ENCODE results near the gene ADAM19.

ADAM19 gene

GRCh38 chr5:157571357-157571827 lies 4.2 kb downstream of the ADAM19 start:
- H3K4me3 ChIP-seq (ENCODE audit: low read length, poor library complexity, severe bottlenecking): peak overlapping the region; percentile 60
- H3K36me3 ChIP-seq (ENCODE audit: insufficient read depth, low read length): no peaks in the 10 kb centered on the region
- H3K79me2 ChIP-seq (ENCODE audit: insufficient read depth, low read length): 0 out of 2 replicates have a peak, but pooled peaks cover 6% of the 10 kb centered on the region

GRCh38 chr5:157570531-157571200 lies 4.9 kb downstream of the ADAM19 start:
- H3K9ac ChIP-seq (ENCODE audit: low read depth, low read length, poor library complexity, severe bottlenecking): peak overlapping the region; percentile 35

More at GRCh38 chr5:157571357-157571827, 4.2 kb downstream of the ADAM19 start:
- H3K9me2 ChIP-seq (replicated peaks; ENCODE audit: low read depth, low read length): no peaks in the 10 kb centered on the region
- H3K4me1 ChIP-seq (ENCODE audit: insufficient read depth, low read length, poor library complexity, severe bottlenecking): peaks cover 21% of the 10 kb centered on the region
- no peaks in the 10 kb centered on the region for H4K20me1 ChIP-seq (ENCODE audit: insufficient read depth, low read length, poor library complexity, severe bottlenecking)
- peak overlapping the region; percentile 74 for H3K4me2 ChIP-seq (ENCODE audit: low read depth, low read length, poor library complexity, severe bottlenecking)
- no peaks in the 10 kb centered on the region for H3K9me3 ChIP-seq (ENCODE audit: insufficient read depth, low read depth, low read length)
- no peak for TF ChIP-seq EZH2phosphoT487 (IDR thresholded peaks at IDR 0.05; ENCODE audit: borderline replicate concordance)
- no peak for TF ChIP-seq CTCF (conservative IDR thresholded peaks at IDR 0.05; ENCODE audit: low read length)
- peak overlapping the region; percentile 35 for H3K9ac ChIP-seq (ENCODE audit: low read depth, low read length, poor library complexity, severe bottlenecking)
- no peaks in the 10 kb centered on the region for H3K27me3 ChIP-seq (ENCODE audit: insufficient read depth, low read length, poor library complexity, severe bottlenecking)
- H2AFZ ChIP-seq (ENCODE audit: low read length): peak overlapping the region; percentile 79; the same call in 1 of the 2 replicates
- H3F3A ChIP-seq (ENCODE audit: low read depth): no peaks in the 10 kb centered on the region

DNA sequence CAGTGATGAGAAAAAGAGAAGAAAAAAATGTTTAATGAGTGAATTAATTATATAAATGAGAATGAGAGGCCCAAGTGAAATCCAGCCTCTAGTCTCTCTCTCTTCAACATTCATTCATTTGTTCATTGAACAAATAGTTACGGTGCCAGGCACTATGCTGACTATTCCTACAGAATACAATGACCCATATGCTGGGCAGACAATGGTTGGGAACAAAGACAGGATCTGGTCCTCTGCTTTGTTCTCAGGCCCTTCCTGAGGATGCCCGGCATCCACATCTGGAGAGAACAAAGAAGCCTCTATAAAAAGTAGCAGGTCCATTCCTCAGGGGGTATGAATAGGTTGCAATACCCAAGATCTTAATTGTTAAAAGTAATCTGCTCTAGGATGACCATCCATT lies 6.9 kb downstream of the ADAM19 start:
- Histone ChIP-seq H3K9ac (ENCODE audit: low read depth, low read length, poor library complexity, severe bottlenecking) (no peak overlapping the region), H2AFZ (ENCODE audit: low read length) (no peak overlapping the region), H3K36me3 (ENCODE audit: insufficient read depth, low read length) (no peaks in the 10 kb centered on the region), H3K79me2 (ENCODE audit: insufficient read depth, low read length) (no peaks in the 10 kb centered on the region), H3K9me2 (replicated peaks; ENCODE audit: low read depth, low read length) (no peaks in the 10 kb centered on the region), H3F3A (ENCODE audit: low read depth) (no peaks in the 10 kb centered on the region), H3K4me2 (ENCODE audit: low read depth, low read length, poor library complexity, severe bottlenecking) (no peak overlapping the region), H3K4me3 (ENCODE audit: low read length, poor library complexity, severe bottlenecking) (no peak overlapping the region), H3K4me1 (ENCODE audit: insufficient read depth, low read length, poor library complexity, severe bottlenecking) (peaks cover 26% of the 10 kb centered on the region), H4K20me1 (ENCODE audit: insufficient read depth, low read length, poor library complexity, severe bottlenecking) (no peaks in the 10 kb centered on the region), H3K9me3 (ENCODE audit: insufficient read depth, low read depth, low read length) (no peaks in the 10 kb centered on the region), H3K27me3 (ENCODE audit: insufficient read depth, low read length, poor library complexity, severe bottlenecking) (no peaks in the 10 kb centered on the region)
- TF ChIP-seq EZH2phosphoT487 (IDR thresholded peaks at IDR 0.05; ENCODE audit: borderline replicate concordance): no peak
- TF ChIP-seq CTCF (conservative IDR thresholded peaks at IDR 0.05; ENCODE audit: low read length): no peak

More at GRCh38 chr5:157570531-157571200, 4.9 kb downstream of the ADAM19 start:
- H3K36me3 ChIP-seq (ENCODE audit: insufficient read depth, low read length): no peaks in the 10 kb centered on the region
- no peaks in the 10 kb centered on the region for H4K20me1 ChIP-seq (ENCODE audit: insufficient read depth, low read length, poor library complexity, severe bottlenecking)
- H2AFZ ChIP-seq (ENCODE audit: low read length): peak overlapping the region; percentile 79; the same call in 1 of the 2 replicates
- no peaks in the 10 kb centered on the region for H3K9me2 ChIP-seq (replicated peaks; ENCODE audit: low read depth, low read length)
- no peak for TF ChIP-seq EZH2phosphoT487 (IDR thresholded peaks at IDR 0.05; ENCODE audit: borderline replicate concordance)
- no peak for TF ChIP-seq CTCF (conservative IDR thresholded peaks at IDR 0.05; ENCODE audit: low read length)
- H3K4me1 ChIP-seq (ENCODE audit: insufficient read depth, low read length, poor library complexity, severe bottlenecking): peaks cover 21% of the 10 kb centered on the region
- H3K27me3 ChIP-seq (ENCODE audit: insufficient read depth, low read length, poor library complexity, severe bottlenecking): no peaks in the 10 kb centered on the region
- 0 out of 2 replicates have a peak, but pooled peaks cover 6% of the 10 kb centered on the region for H3K79me2 ChIP-seq (ENCODE audit: insufficient read depth, low read length)
- peak overlapping the region; percentile 74 for H3K4me2 ChIP-seq (ENCODE audit: low read depth, low read length, poor library complexity, severe bottlenecking)
- no peaks in the 10 kb centered on the region for H3F3A ChIP-seq (ENCODE audit: low read depth)
- H3K9me3 ChIP-seq (ENCODE audit: insufficient read depth, low read depth, low read length): no peaks in the 10 kb centered on the region
- peak overlapping the region; percentile 60 for H3K4me3 ChIP-seq (ENCODE audit: low read length, poor library complexity, severe bottlenecking)

Measured in Loucy (cell line).